MM.1S (cell line): ENCODE measurements around the gene DDC.
A peak's percentile ranks its signal among the peaks of the same experiment; 100 is the strongest.

ENCODE experiments used
- DNase-seq: peaks from one replicate; pipeline ENCODE4 v3.0.0-alpha.2; 2015
- H2AFZ ChIP-seq: fragments of 300-600 bp; sonication (generic); 2 replicates; pipeline ENCODE4 v1.6.0; 2016; ENCODE audit warnings: antibody characterized with exemption, low read length
- H3F3A ChIP-seq: fragments of 300-600 bp; sonication (generic); 2 replicates; pipeline ENCODE4 v1.6.1; 2016; ENCODE audit warnings: mild to moderate bottlenecking, antibody characterized with exemption, low read length, moderate library complexity, mixed read lengths; ENCODE audit not compliant: insufficient read depth
- H3K27ac ChIP-seq: fragments of 300-600 bp; sonication (generic); 2 replicates; pipeline ENCODE4 v1.5.1; 2016; ENCODE audit warnings: mild to moderate bottlenecking, low read length
- H3K27me3 ChIP-seq: fragments of 300-600 bp; sonication (generic); replicated peaks from 2 replicates; pipeline ENCODE4 v1.6.0; 2016; ENCODE audit warnings: low read length; ENCODE audit not compliant: insufficient read depth
- H3K36me3 ChIP-seq: fragments of 300-600 bp; sonication (generic); replicated peaks from 2 replicates; pipeline ENCODE4 v1.6.1; 2016; ENCODE audit warnings: mild to moderate bottlenecking, low read length, mixed read lengths; ENCODE audit not compliant: insufficient read depth
- H3K4me1 ChIP-seq: fragments of 300-600 bp; sonication (generic); 2 replicates; pipeline ENCODE4 v1.6.1; 2016; ENCODE audit warnings: low read length, mixed read lengths
- H3K4me2 ChIP-seq: fragments of 300-600 bp; sonication (generic); 2 replicates; pipeline ENCODE4 v1.6.0; 2016; ENCODE audit warnings: low read depth, low read length
- H3K4me3 ChIP-seq: fragments of 300-600 bp; sonication (generic); 2 replicates; pipeline ENCODE4 v1.5.1; 2016; ENCODE audit warnings: low read length, mixed read lengths
- H3K79me2 ChIP-seq: fragments of 300-600 bp; sonication (generic); 2 replicates; pipeline ENCODE4 v1.6.1; 2016; ENCODE audit warnings: mixed run types, low read length, mixed read lengths
- H3K9ac ChIP-seq: fragments of 300-600 bp; sonication (generic); 2 replicates; pipeline ENCODE4 v1.6.1; 2016; ENCODE audit warnings: low read length, mixed read lengths
- H3K9me2 ChIP-seq: fragments of 300-600 bp; sonication (generic); replicated peaks from 2 replicates; pipeline ENCODE4 v1.6.1; 2016; ENCODE audit warnings: mild to moderate bottlenecking, low read length, mixed read lengths; ENCODE audit not compliant: insufficient read depth
- H3K9me3 ChIP-seq: fragments of 300-600 bp; sonication (generic); replicated peaks from 2 replicates; pipeline ENCODE4 v1.6.1; 2016; ENCODE audit warnings: mild to moderate bottlenecking, low read length, mixed read lengths; ENCODE audit not compliant: insufficient read depth
- H4K20me1 ChIP-seq: fragments of 300-600 bp; sonication (generic); 2 replicates; pipeline ENCODE4 v1.6.1; 2016; ENCODE audit warnings: mild to moderate bottlenecking, low read length, moderate library complexity, mixed read lengths; ENCODE audit not compliant: insufficient read depth
- EZH2 ChIP-seq: fragments of 300-600 bp; sonication (generic); optimal IDR thresholded peaks from 2 replicates; pipeline ENCODE3; 2017; ENCODE audit warnings: low read depth, mild to moderate bottlenecking, antibody characterized with exemption, low read length, mixed read lengths
- EZH2phosphoT487 ChIP-seq: fragments of 300-600 bp; sonication (generic); IDR thresholded peaks from 2 replicates; pipeline ENCODE4 v1.6.1; 2018; ENCODE audit warnings: antibody characterized with exemption, low read length
- TF ChIP-seq, protein P1 (sequence below): fragments of 300-600 bp; sonication (generic); IDR thresholded peaks from 2 replicates; pipeline ENCODE4 v1.5.1; 2016; ENCODE audit warnings: antibody characterized with exemption, low read length, mixed read lengths

DDC gene

DNA sequence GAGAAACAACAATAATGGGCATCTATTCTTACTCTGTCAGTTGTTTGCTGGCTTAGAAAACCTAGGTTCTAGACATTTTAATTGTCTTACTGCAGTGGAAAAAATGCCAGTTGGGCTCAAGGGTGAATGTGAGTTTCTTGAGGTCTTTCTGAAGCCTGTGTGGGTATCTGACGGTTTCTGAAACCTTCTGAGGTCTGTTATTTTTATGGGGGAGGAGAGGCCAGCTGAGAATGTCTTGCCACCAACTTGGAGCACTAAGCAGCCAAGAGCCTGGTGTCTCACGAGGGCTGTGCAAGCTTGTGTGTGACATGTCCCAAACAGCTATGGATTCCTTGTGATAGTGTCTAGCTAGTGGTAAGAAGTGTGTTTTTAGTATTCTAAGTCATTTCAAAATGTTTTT, 24.2 kb upstream of the DDC start:
- no peaks in the 10 kb centered on the region for H3F3A ChIP-seq
- H3K9ac ChIP-seq = no peak overlapping the region
- peaks cover 3% of the 10 kb centered on the region; the same call in 1 of the 2 replicates for H3K4me1 ChIP-seq
- H3K9me3 ChIP-seq = no peaks in the 10 kb centered on the region
- no peak overlapping the region for H3K4me2 ChIP-seq
- TF ChIP-seq, protein P1, sequence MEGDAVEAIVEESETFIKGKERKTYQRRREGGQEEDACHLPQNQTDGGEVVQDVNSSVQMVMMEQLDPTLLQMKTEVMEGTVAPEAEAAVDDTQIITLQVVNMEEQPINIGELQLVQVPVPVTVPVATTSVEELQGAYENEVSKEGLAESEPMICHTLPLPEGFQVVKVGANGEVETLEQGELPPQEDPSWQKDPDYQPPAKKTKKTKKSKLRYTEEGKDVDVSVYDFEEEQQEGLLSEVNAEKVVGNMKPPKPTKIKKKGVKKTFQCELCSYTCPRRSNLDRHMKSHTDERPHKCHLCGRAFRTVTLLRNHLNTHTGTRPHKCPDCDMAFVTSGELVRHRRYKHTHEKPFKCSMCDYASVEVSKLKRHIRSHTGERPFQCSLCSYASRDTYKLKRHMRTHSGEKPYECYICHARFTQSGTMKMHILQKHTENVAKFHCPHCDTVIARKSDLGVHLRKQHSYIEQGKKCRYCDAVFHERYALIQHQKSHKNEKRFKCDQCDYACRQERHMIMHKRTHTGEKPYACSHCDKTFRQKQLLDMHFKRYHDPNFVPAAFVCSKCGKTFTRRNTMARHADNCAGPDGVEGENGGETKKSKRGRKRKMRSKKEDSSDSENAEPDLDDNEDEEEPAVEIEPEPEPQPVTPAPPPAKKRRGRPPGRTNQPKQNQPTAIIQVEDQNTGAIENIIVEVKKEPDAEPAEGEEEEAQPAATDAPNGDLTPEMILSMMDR = no peak
- no peak for TF ChIP-seq EZH2phosphoT487
- no peak for TF ChIP-seq EZH2
- no peaks in the 10 kb centered on the region for H4K20me1 ChIP-seq
- no peaks in the 10 kb centered on the region for H3K36me3 ChIP-seq
- no peak overlapping the region for H3K4me3 ChIP-seq
- H2AFZ ChIP-seq = no peak overlapping the region
- H3K27me3 ChIP-seq = no peaks in the 10 kb centered on the region
- no peak overlapping the region for H3K27ac ChIP-seq
- no peaks in the 10 kb centered on the region for H3K79me2 ChIP-seq
- peak; percentile 23 for DNase-seq
- no peaks in the 10 kb centered on the region for H3K9me2 ChIP-seq

DNA sequence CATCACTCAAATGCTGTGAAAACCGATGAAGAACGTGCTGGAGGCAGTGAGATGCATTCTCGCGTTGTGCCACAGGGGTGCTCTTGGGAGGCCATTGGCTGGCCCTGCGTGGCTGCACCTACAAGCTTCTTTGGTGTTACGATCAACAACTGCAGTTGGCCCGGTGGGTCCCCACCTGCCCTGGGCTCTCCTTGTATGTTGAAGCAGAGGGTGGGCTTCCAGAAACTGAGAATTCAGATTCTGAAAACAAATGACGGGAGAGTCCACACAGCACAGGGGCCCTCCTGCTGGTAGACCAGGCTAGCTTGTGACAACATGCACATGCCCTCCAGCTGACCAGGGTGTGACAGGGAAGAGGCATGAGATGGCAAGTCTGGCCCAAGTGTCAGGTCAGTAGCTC, 23.7 kb upstream of the DDC start:
- H3K36me3 ChIP-seq = no peaks in the 10 kb centered on the region
- no peak overlapping the region for H3K4me2 ChIP-seq
- H3K9ac ChIP-seq = no peak overlapping the region
- no peaks in the 10 kb centered on the region for H3K27me3 ChIP-seq
- no peak for DNase-seq
- TF ChIP-seq EZH2 (no peak), EZH2phosphoT487 (no peak)
- TF ChIP-seq, protein P1 = 0 out of 2 replicates have a peak, but pooled peaks have one; percentile 6
- H3F3A ChIP-seq = no peaks in the 10 kb centered on the region
- no peaks in the 10 kb centered on the region for H3K9me2 ChIP-seq
- H3K27ac ChIP-seq = no peak overlapping the region
- no peaks in the 10 kb centered on the region for H3K4me1 ChIP-seq
- no peak overlapping the region for H2AFZ ChIP-seq
- H3K4me3 ChIP-seq = no peak overlapping the region
- H3K9me3 ChIP-seq = no peaks in the 10 kb centered on the region
- no peaks in the 10 kb centered on the region for H4K20me1 ChIP-seq
- H3K79me2 ChIP-seq = no peaks in the 10 kb centered on the region

DNA sequence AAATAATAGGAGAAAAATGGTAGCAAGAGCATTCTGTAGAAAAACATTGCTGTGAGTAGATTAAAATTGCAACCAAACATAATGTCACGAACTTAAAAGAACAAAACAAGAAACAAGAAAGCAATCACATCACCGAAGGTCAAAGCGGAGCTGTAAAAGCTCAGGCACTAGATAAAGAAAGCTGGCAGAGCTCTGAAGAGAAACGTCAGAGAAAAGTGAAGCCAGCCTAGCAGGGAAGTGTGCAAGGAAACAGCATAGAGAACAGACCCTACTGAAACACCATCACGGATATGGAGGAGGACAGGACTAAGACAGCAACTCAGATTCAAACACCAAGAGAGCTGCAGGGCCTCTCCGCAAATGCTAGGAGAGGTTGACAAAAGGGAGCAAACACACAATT, 22.5 kb upstream of the DDC start:
- no peaks in the 10 kb centered on the region for H3K4me1 ChIP-seq
- no peak overlapping the region for H3K4me2 ChIP-seq
- H3K27me3 ChIP-seq = no peaks in the 10 kb centered on the region
- H4K20me1 ChIP-seq = no peaks in the 10 kb centered on the region
- H3K4me3 ChIP-seq = no peak overlapping the region
- H3K79me2 ChIP-seq = no peaks in the 10 kb centered on the region
- TF ChIP-seq EZH2 (no peak), EZH2phosphoT487 (no peak)
- TF ChIP-seq, protein P1 = no peak
- no peaks in the 10 kb centered on the region for H3F3A ChIP-seq
- H3K27ac ChIP-seq = no peak overlapping the region
- H3K9ac ChIP-seq = no peak overlapping the region
- no peak for DNase-seq
- H3K36me3 ChIP-seq = no peaks in the 10 kb centered on the region
- H3K9me3 ChIP-seq = no peaks in the 10 kb centered on the region
- no peak overlapping the region for H2AFZ ChIP-seq
- H3K9me2 ChIP-seq = no peaks in the 10 kb centered on the region
